ENCODE results near the gene FBXO22.
"Not testable (repeated sequence)": the region's sequence is repeated elsewhere in the genome, so short reads cannot be mapped to it uniquely, and the experiment has no call there.

Gene FBXO22

GRCh38 chr15:75984706-75985105, 81.0 kb downstream of the FBXO22 start:
- not testable (repeated sequence) for DNase-seq

- no peak for DNase-seq
Measured at GRCh38 chr15:75985971-75986370, 82.3 kb downstream of the FBXO22 start.

GRCh38 chr15:75989045-75989444, 85.4 kb downstream of the FBXO22 start:
- DNase-seq, result no peak

- no peak for DNase-seq
Measured at GRCh38 chr15:75989875-75990274, 86.2 kb downstream of the FBXO22 start.
